ENCODE data around the gene RAP1GAP2.

RAP1GAP2 gene

DNA sequence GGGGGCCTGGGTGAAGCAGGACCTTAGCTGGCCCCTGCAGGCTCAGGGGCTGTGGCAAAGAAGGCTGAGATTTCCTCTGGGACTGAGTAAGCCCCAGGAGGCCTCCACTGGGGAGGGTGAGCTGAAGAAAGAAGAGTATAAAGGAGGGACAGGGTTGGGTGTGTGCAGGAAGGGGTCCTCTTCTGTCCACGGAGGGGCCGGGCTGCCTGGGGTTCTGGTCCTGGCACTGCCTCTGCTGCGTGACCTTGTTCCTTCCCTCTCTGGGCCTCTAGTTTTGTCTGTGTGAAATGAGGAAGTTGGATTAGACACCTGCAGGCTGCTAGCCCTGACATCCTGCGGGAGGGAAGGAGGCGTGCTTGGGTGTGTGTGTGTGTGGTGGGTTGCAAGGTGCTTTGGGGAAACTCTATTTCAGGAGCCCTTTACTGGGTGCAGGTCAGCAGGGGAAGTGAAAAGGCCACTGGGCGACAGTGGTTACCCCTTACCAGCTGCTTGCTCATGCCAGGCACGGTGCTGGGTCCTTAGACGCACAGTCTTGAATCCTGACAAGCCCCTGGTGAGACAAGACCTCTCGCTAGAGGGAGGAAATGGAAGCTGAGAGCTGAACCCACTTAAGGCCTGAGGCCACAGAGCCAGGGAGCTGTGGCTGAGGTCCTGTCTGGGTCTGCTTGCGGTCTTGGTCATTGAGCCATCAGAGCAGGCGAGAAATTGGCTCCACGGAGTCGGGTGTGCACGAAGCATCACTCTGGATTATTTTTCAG is 206.5 kb downstream of the RAP1GAP2 start:
- POLR2A ChIA-PET, result interaction anchor here (2.7 kb wide), 1 partner anchor 27 kb away, joined by 11 read pairs; no protein-coding TSS in a partner anchor
- CTCF ChIA-PET, result interaction anchor here (0.9 to 2.0 kb wide), 2 partner anchors 154 to 174 kb away, joined by 4 to 12 read pairs; no protein-coding TSS in a partner anchor
- Histone ChIP-seq H3K9me3 (ENCODE audit: control insufficient read depth, insufficient read depth, low read depth, low read length) (no peaks in the 10 kb centered on the region), H3K36me3 (ENCODE audit: control insufficient read depth in 2 of 2, insufficient read depth in 1 of 2, low read length in 2 of 2) (peaks cover 4 to 45% of the 10 kb centered on the region in 2 experiments; a peak in 2 of 3 replicates), H3K4me1 (ENCODE audit: control insufficient read depth, insufficient read depth, low read length) (peaks cover 11% of the 10 kb centered on the region), H3K27ac (ENCODE audit: extremely low read depth, low read depth, low read length) (no peak overlapping the region), H3K4me3 (ENCODE audit: low read depth, low read length) (no peak overlapping the region)
- TF ChIP-seq ZBTB17 (tag by site-specific recombination; IDR thresholded peaks at IDR 0.05) (0 out of 2 replicates have a peak, but pooled peaks have one; percentile 22), ZIC2 (tag by site-specific recombination; IDR thresholded peaks at IDR 0.05) (peak; percentile 79), GLIS1 (tag by site-specific recombination; IDR thresholded peaks at IDR 0.05) (peak; percentile 79), GLIS2 (tag by site-specific recombination; IDR thresholded peaks at IDR 0.05) (0 out of 2 replicates have a peak, but pooled peaks have one; percentile 29), ZNF585B (tag by site-specific recombination; IDR thresholded peaks at IDR 0.05) (no peak), ZNF510 (tag by site-specific recombination; IDR thresholded peaks at IDR 0.05; ENCODE audit: insufficient replicate concordance) (no peak), ZSCAN16 (tag by site-specific recombination; IDR thresholded peaks at IDR 0.05) (no peak)
- TF ChIP-seq, protein P1, sequence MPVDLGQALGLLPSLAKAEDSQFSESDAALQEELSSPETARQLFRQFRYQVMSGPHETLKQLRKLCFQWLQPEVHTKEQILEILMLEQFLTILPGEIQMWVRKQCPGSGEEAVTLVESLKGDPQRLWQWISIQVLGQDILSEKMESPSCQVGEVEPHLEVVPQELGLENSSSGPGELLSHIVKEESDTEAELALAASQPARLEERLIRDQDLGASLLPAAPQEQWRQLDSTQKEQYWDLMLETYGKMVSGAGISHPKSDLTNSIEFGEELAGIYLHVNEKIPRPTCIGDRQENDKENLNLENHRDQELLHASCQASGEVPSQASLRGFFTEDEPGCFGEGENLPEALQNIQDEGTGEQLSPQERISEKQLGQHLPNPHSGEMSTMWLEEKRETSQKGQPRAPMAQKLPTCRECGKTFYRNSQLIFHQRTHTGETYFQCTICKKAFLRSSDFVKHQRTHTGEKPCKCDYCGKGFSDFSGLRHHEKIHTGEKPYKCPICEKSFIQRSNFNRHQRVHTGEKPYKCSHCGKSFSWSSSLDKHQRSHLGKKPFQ (tag by site-specific recombination; IDR thresholded peaks at IDR 0.05), result no peak

DNA sequence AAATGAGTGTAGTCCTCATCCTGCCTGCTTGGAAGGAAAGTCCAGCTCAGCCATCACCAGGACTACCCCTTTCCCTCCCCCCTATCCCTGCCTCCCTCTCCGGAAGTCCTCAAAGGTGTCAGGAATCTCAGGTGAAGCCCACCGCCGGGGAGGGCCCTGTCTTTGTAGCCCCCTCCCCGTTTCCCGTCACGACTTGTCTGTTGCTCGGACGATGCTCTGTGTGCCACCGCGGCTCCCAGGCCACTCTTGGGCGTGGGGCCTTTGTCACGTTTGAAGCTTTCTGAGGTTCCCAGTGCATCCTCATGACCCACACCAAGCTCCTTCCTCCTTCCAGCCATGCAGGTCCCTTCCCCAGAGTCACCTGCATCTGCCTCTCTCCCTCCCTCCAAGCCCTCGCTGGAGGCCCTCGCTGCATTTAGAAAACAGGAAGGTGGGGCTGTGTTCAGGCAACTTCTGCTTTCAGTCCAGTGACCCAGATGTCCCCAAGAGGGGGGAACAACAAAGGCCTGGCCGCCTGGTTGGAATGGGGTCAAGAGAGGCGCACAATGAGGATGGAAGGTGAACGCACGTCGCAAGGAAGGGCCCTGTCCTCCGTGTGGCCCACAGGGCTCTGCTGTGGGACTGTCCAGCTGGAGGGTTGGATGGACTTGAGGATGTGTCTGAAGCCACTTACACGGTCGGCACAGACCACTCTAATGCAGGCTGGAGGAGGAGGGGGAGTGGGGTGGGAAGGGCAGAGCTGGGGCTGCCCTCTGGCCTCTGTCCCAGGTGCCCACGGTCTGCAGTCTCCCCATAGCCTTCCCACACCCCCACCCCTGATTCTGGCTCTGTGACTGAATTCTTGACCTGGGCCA is 207.3 kb downstream of the RAP1GAP2 start:
- Histone ChIP-seq H3K4me3 (ENCODE audit: low read depth, low read length) (peak overlapping the region; percentile 10; the same call in 1 of the 2 replicates), H3K27ac (ENCODE audit: extremely low read depth, low read depth, low read length) (peak overlapping the region; percentile 83), H3K36me3 (ENCODE audit: control insufficient read depth in 2 of 2, insufficient read depth in 1 of 2, low read length in 2 of 2) (peaks cover 4 to 45% of the 10 kb centered on the region in 2 experiments; a peak in 2 of 3 replicates), H3K4me1 (ENCODE audit: control insufficient read depth, insufficient read depth, low read length) (peaks cover 11% of the 10 kb centered on the region), H3K9me3 (ENCODE audit: control insufficient read depth, insufficient read depth, low read depth, low read length) (no peaks in the 10 kb centered on the region)
- ChIA-PET CTCF (interaction anchor here (0.6 to 2.0 kb wide), 8 partner anchors 10 to 606 kb away, joined by 3 to 12 read pairs (median 4); partner anchors contain the start of gene TRPV1), POLR2A (interaction anchor here (0.6 to 2.7 kb wide), 8 partner anchors 28 to 664 kb away, joined by 3 to 11 read pairs (median 4); no protein-coding TSS in a partner anchor)
- no peak for TF ChIP-seq ZNF133 (tag by site-specific recombination; IDR thresholded peaks at IDR 0.05)
- no peak for TF ChIP-seq ZNF155 (tag by site-specific recombination; IDR thresholded peaks at IDR 0.05)
- no peak for TF ChIP-seq ZNF37A (tag by site-specific recombination; IDR thresholded peaks at IDR 0.05)
- TF ChIP-seq ZNF776 (tag by site-specific recombination; IDR thresholded peaks at IDR 0.05; ENCODE audit: borderline replicate concordance), result no peak
- TF ChIP-seq, protein P2, sequence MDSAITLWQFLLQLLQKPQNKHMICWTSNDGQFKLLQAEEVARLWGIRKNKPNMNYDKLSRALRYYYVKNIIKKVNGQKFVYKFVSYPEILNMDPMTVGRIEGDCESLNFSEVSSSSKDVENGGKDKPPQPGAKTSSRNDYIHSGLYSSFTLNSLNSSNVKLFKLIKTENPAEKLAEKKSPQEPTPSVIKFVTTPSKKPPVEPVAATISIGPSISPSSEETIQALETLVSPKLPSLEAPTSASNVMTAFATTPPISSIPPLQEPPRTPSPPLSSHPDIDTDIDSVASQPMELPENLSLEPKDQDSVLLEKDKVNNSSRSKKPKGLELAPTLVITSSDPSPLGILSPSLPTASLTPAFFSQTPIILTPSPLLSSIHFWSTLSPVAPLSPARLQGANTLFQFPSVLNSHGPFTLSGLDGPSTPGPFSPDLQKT (IDR thresholded peaks at IDR 0.05; ENCODE audit: borderline replicate concordance, low read depth, low read length), result no peak
- no peak for TF ChIP-seq SP2 (tag by site-specific recombination; IDR thresholded peaks at IDR 0.05)
- TF ChIP-seq ZNF600 (tag by site-specific recombination; IDR thresholded peaks at IDR 0.05), result 0 out of 2 replicates have a peak, but pooled peaks have one; percentile 26
- TF ChIP-seq, protein P1 (tag by site-specific recombination; IDR thresholded peaks at IDR 0.05), result no peak
- TF ChIP-seq BCL11A (tag by site-specific recombination; IDR thresholded peaks at IDR 0.05; ENCODE audit: low read depth), result no peak
- no peak for TF ChIP-seq OSR2 (tag by site-specific recombination; IDR thresholded peaks at IDR 0.05)
- no peak for TF ChIP-seq ZNF514 (tag by site-specific recombination; IDR thresholded peaks at IDR 0.05)
- TF ChIP-seq ZNF785 (tag by site-specific recombination; IDR thresholded peaks at IDR 0.05), result 0 out of 2 replicates have a peak, but pooled peaks have one; percentile 25
